A673 (cell line): ENCODE data around the gene MPDZ. TPM values are rescaled to one million over a fixed set of nuclear protein-coding genes. Genes with fewer than 3 reads are reported as not detected.

Experiments used
- BruUV-seq: library from RNA; stranded (reverse); fragments of 400-500 nt; replicated peaks from 2 replicates; lab custom pipeline; 2021; lab: Mats Ljungman, UMichigan
- CTCF ChIA-PET: fragments of 300-600 bp; sonication (Branson Sonifier 250); formaldehyde crosslinking; loops from one replicate; lab custom pipeline; 2022; ENCODE audit warnings: antibody characterized with exemption; lab: Charles Lee
- POLR2A ChIA-PET: fragments of 300-600 bp; sonication (Branson Sonifier 250); formaldehyde crosslinking; loops from one replicate; lab custom pipeline; 2022; ENCODE audit warnings: antibody characterized with exemption; ENCODE audit not compliant: low non-redundant PET; lab: Charles Lee
- DNase-seq: peaks from one replicate; pipeline ENCODE4 v3.0.0-alpha.2; 2015; ENCODE audit warnings: low spot score
- H3K27ac ChIP-seq: fragments of 200-600 bp; sonication (generic); 2 replicates; pipeline ENCODE4 v1.5.1; 2016; ENCODE audit warnings: mixed run types, low read depth, mild to moderate bottlenecking, mixed read lengths, antibody characterized with exemption, low read length; ENCODE audit not compliant: poor library complexity, severe bottlenecking
- H3K27me3 ChIP-seq: fragments of 200-600 bp; sonication (generic); replicated peaks from 2 replicates; pipeline ENCODE4 v1.6.1; 2017; ENCODE audit warnings: mixed run types, low read depth, mild to moderate bottlenecking, mixed read lengths, antibody characterized with exemption, low read length; ENCODE audit not compliant: insufficient read depth, poor library complexity
- H3K36me3 ChIP-seq: fragments of 200-600 bp; sonication (generic); 2 replicates; pipeline ENCODE4 v1.6.1; 2016; ENCODE audit warnings: mixed run types, mild to moderate bottlenecking, mixed read lengths, antibody characterized with exemption, low read length; ENCODE audit not compliant: insufficient read depth, poor library complexity, severe bottlenecking
- H3K4me1 ChIP-seq: fragments of 200-600 bp; sonication (generic); 2 replicates; pipeline ENCODE4 v1.6.1; 2017; ENCODE audit warnings: mixed run types, mild to moderate bottlenecking, mixed read lengths, antibody characterized with exemption, low read length; ENCODE audit not compliant: insufficient read depth, poor library complexity, severe bottlenecking
- H3K4me3 ChIP-seq: fragments of 200-600 bp; sonication (generic); 2 replicates; pipeline ENCODE4 v1.5.1; 2016; ENCODE audit warnings: low read depth, mixed run types, mild to moderate bottlenecking, mixed read lengths, low read length; ENCODE audit not compliant: poor library complexity, severe bottlenecking
- H3K9me3 ChIP-seq: fragments of 200-600 bp; sonication (generic); 2 replicates; pipeline ENCODE4 v1.6.1; 2016; ENCODE audit warnings: mixed run types, low read depth, mild to moderate bottlenecking, mixed read lengths, antibody characterized with exemption, low read length; ENCODE audit not compliant: poor library complexity, severe bottlenecking
- CTCF ChIP-seq: fragments of 300-800, 200-600 bp; sonication (generic); conservative IDR thresholded peaks from 2 replicates; pipeline ENCODE4 v1.5.1; 2017; ENCODE audit warnings: low read depth, mild to moderate bottlenecking, antibody characterized with exemption, low read length, moderate library complexity, mixed read lengths
- EZH2 ChIP-seq: fragments of 200-600 bp; sonication (generic); IDR thresholded peaks from 2 replicates; pipeline ENCODE4 v1.6.1; 2017; ENCODE audit warnings: borderline replicate concordance, low read depth, mild to moderate bottlenecking, mixed read lengths, antibody characterized with exemption, low read length; ENCODE audit not compliant: poor library complexity, severe bottlenecking
- intact Hi-C: fragments of 100-400 bp; cut with micrococcal nuclease; formaldehyde crosslinking; loops from one replicate; pipeline ENCODE4 v1.10.0; 2022; ENCODE audit not compliant: unreplicated experiment
- total RNA-seq: library from RNA; stranded (reverse); gene quantifications from 2 replicates; pipeline ENCODE4 v1.2.3, GENCODE V29; 2021

Gene MPDZ
- total RNA-seq, 1 experiment from 2014 or later = 35.1 TPM

GRCh38 chr9:13118313-13118712 lies 161.2 kb downstream of the MPDZ start:
- no peaks in the 10 kb centered on the region for H3K9me3 ChIP-seq
- intact Hi-C loops = no loop called here
- peaks cover 7% of the 10 kb centered on the region for H3K36me3 ChIP-seq
- DNase-seq = no peak
- H3K4me3 ChIP-seq = no peak overlapping the region
- TF ChIP-seq EZH2 (no peak), CTCF (no peak)
- BruUV-seq = no TSS peak
- H3K4me1 ChIP-seq = no peaks in the 10 kb centered on the region
- ChIA-PET CTCF (no interaction called here), POLR2A (no interaction called here)
- H3K27ac ChIP-seq = no peak overlapping the region
- no peaks in the 10 kb centered on the region for H3K27me3 ChIP-seq

- no peak overlapping the region for H3K27ac ChIP-seq
- peaks cover 3% of the 10 kb centered on the region for H3K36me3 ChIP-seq
- no peak for DNase-seq
- H3K27me3 ChIP-seq = no peaks in the 10 kb centered on the region
- no TSS peak for BruUV-seq
- ChIA-PET CTCF (no interaction called here), POLR2A (no interaction called here)
- TF ChIP-seq CTCF (no peak), EZH2 (no peak)
- H3K4me1 ChIP-seq = peaks cover 11% of the 10 kb centered on the region
- no peaks in the 10 kb centered on the region for H3K9me3 ChIP-seq
- no peak overlapping the region for H3K4me3 ChIP-seq
- intact Hi-C loops = no loop called here
Measured at GRCh38 chr9:13116292-13116691, 163.2 kb downstream of the MPDZ start.

GRCh38 chr9:13113751-13114150 lies 165.7 kb downstream of the MPDZ start:
- Histone ChIP-seq H3K27ac (no peak overlapping the region), H3K4me1 (peaks cover 26% of the 10 kb centered on the region), H3K9me3 (no peaks in the 10 kb centered on the region), H3K27me3 (no peaks in the 10 kb centered on the region), H3K4me3 (no peak overlapping the region), H3K36me3 (no peaks in the 10 kb centered on the region)
- intact Hi-C loops = no loop called here
- CTCF ChIA-PET = no interaction called here
- no TSS peak for BruUV-seq
- POLR2A ChIA-PET = no interaction called here
- TF ChIP-seq CTCF = no peak
- TF ChIP-seq EZH2 = no peak
- DNase-seq = no peak
